Activated naive CD4-positive, alpha-beta T cell treated with anti-CD3 and anti-CD28 coated beads, Interleukin-2, amount 50 U/mL, for 24 hours (primary cell): ENCODE data around the gene MRPS6.

ENCODE experiments used
- H3K27ac Mint-ChIP-seq: one replicate; pipeline ENCODE4 v1.8.0; 2021; ENCODE audit warnings: mild to moderate bottlenecking, mixed read lengths
- H3K27me3 Mint-ChIP-seq: one replicate; pipeline ENCODE4 v1.8.0; 2021; ENCODE audit warnings: mixed read lengths
- H3K36me3 Mint-ChIP-seq: one replicate; pipeline ENCODE4 v1.8.0; 2021; ENCODE audit warnings: mixed read lengths
- H3K4me1 Mint-ChIP-seq: one replicate; pipeline ENCODE4 v1.8.0; 2021; ENCODE audit warnings: mixed read lengths
- H3K4me3 Mint-ChIP-seq: one replicate; pipeline ENCODE4 v1.8.0; 2021; ENCODE audit warnings: mild to moderate bottlenecking, mixed read lengths
- H3K9me3 Mint-ChIP-seq: one replicate; pipeline ENCODE4 v1.8.0; 2021; ENCODE audit warnings: mixed read lengths

MRPS6 gene

DNA sequence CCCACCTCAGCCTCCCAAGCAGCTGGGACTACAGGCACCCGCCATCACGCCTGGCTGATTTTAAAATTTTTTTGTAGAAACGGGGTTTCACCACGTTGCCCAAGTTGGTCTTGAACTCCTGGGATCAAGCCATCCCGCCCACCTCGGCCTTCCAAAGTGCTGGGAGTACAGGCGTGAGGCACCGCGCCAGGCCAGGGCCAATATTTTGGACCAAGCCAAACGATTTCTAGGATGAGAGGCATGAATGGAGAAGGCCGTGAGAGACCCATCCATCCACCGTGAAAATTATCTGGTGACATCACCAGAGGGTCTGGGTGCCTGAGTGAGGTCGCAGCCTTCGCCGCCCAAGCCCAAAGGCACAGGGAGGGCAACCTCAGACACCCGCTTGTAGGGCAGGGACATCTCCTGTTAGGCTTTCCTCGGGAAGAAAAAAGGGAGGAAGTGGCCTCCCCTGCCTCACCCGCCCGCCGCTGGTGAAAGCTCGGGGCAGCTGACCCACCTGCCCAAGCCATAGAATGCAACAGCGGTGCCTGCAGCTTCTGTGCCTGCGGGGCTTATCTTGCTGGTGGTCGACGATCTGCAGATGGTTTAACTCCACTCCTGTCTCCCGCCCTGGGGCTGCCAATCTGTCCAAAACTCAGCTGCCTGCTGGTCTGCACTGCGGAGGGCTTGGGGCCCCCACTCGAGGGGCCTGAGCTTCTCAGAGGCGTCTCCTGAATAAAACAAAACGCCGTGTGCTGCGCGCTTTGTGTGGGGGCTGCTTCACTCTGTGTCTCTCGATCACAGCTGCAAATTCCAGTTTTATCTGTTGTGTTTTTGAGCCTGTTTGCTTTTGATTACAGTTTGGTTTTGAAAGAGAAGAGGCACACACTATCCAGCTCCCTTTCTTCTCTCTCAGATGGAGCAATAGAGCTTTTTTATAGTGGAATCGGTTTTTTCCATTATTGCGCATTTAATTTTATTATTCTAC is 85.8 kb downstream of the MRPS6 start:
- H3K4me1 Mint-ChIP-seq = peaks cover 3% of the 10 kb centered on the region
- H3K36me3 Mint-ChIP-seq = peaks cover 20% of the 10 kb centered on the region
- no peak overlapping the region for H3K27ac Mint-ChIP-seq
- H3K4me3 Mint-ChIP-seq = no peak overlapping the region
- H3K9me3 Mint-ChIP-seq = peaks cover 5% of the 10 kb centered on the region
- no peaks in the 10 kb centered on the region for H3K27me3 Mint-ChIP-seq

GRCh38 chr21:34166468-34166867 is 93.1 kb downstream of the MRPS6 start:
- H3K27ac Mint-ChIP-seq = no peak overlapping the region
- no peaks in the 10 kb centered on the region for H3K4me1 Mint-ChIP-seq
- H3K27me3 Mint-ChIP-seq = no peaks in the 10 kb centered on the region
- no peak overlapping the region for H3K4me3 Mint-ChIP-seq
- H3K36me3 Mint-ChIP-seq = peaks cover 47% of the 10 kb centered on the region
- peaks cover 5% of the 10 kb centered on the region for H3K9me3 Mint-ChIP-seq

DNA sequence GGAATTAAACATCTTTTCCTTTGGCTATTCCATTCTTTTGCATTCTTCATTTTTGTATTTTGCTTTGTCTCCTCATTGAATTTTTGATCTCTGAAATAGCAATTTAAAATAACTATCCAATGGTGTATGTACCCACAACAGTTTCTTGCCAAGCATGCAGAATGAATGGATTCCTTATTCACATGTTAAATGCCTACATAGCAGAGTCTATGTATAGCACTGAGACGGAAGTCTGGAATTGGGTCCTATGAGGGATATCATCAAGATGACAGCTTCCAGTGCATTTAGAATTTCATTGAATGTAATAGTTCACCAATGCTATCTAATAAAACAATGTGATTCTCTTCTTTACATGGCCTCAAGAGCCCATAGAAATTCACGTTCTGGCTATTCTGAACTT is 97.5 kb downstream of the MRPS6 start:
- Mint-ChIP-seq H3K27me3 (no peaks in the 10 kb centered on the region), H3K36me3 (peaks cover 45% of the 10 kb centered on the region), H3K9me3 (peaks cover 23% of the 10 kb centered on the region), H3K4me3 (no peak overlapping the region), H3K4me1 (no peaks in the 10 kb centered on the region), H3K27ac (no peak overlapping the region)

DNA sequence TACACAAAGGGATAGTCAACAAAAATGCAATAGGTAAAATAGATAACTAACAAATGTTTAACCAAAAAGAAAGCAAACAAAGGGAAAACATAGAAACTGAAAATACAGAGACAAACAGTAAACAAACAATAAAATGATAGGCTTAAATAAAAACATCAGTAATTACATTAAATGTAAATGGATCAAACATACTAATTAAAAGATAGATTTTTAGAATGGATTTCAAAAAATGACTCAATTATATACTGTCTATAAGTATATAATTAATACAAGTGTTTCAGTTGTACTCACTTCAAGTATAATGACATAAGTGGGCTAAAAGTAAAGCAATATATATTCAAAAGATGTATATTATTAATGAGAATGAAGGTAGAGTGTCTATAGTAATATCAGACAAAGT is 101.1 kb downstream of the MRPS6 start:
- Mint-ChIP-seq H3K4me1 (no peaks in the 10 kb centered on the region), H3K27ac (no peak overlapping the region), H3K36me3 (peaks cover 28% of the 10 kb centered on the region), H3K27me3 (no peaks in the 10 kb centered on the region), H3K9me3 (peaks cover 23% of the 10 kb centered on the region), H3K4me3 (no peak overlapping the region)

DNA sequence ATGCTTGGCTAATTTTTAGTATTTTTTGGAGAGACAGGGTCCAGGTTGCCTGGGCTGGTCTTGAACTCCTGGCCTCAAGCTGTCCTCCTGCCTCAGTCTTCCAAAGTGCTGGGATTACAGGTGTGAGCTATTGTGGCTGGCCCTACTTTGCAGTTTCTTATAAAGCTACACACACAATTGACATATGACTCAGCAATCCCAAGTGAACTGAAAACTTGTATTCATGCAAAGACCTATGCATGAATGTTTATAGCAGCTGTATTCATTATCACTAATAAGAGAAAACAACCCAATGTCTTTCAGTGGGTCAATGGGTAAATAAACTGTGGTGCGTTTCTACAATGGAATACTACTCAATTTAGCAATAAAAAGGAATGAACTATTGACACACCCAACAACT is 103.1 kb downstream of the MRPS6 start:
- Mint-ChIP-seq H3K4me3 (no peak overlapping the region), H3K36me3 (peaks cover 18% of the 10 kb centered on the region), H3K4me1 (no peaks in the 10 kb centered on the region), H3K27me3 (no peaks in the 10 kb centered on the region), H3K9me3 (peaks cover 23% of the 10 kb centered on the region), H3K27ac (no peak overlapping the region)

DNA sequence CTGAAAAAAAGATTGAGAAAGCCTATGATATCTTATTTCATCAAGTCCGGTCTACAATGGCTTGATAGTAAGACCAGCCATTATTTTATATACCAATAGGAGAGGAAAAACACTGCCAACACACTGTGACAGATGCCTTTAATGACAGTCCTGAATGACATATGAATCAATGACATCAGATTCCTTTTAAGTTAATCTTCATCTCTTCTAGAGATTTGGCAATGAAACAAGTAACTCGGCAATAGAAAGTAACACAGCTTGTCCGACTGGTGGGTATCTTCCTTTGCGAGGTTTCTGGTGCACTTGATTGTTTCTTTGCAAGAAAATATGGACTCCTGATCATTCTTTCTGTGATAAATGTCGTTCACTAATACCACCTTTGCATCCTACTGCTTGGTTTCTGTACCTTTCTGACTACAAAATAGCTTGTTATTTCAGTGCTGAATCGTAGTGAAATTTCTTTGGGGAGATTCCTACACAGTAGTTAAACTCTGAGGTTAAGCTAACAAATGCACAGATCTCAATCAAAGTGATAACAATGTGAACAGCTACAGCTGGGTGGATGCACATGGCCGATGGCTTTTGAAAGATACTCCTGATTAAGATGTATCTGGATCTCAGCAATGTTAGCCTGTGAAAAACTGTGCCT is 104.7 kb downstream of the MRPS6 start:
- H3K36me3 Mint-ChIP-seq = peaks cover 10% of the 10 kb centered on the region
- no peaks in the 10 kb centered on the region for H3K4me1 Mint-ChIP-seq
- no peak overlapping the region for H3K27ac Mint-ChIP-seq
- no peaks in the 10 kb centered on the region for H3K27me3 Mint-ChIP-seq
- no peak overlapping the region for H3K4me3 Mint-ChIP-seq
- peaks cover 19% of the 10 kb centered on the region for H3K9me3 Mint-ChIP-seq

- no peak overlapping the region for H3K27ac Mint-ChIP-seq
- H3K9me3 Mint-ChIP-seq = peaks cover 11% of the 10 kb centered on the region
- no peaks in the 10 kb centered on the region for H3K4me1 Mint-ChIP-seq
- no peak overlapping the region for H3K4me3 Mint-ChIP-seq
- no peaks in the 10 kb centered on the region for H3K27me3 Mint-ChIP-seq
- H3K36me3 Mint-ChIP-seq = peaks cover 4% of the 10 kb centered on the region
Observed at GRCh38 chr21:34179204-34179935, 106.0 kb downstream of the MRPS6 start.

DNA sequence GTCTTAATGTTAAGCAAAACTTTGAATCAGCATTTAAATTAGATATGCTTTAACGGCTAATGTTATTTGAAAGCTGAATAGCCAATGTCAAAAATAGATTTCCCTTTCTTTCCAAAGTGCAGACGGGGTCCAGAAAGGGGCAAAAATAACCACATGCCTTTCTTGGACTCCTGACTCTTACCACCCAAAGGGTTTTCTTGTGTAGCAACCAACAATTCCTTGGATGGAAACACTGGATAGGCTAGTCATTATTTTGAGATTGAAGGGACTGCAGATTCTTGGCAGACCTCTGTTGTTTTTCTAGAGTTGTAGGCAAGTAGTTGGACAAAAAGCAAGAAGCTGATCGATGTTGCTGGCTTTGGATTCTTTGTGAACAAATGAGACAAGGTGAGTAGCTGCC is 107.0 kb downstream of the MRPS6 start:
- Mint-ChIP-seq H3K27me3 (no peaks in the 10 kb centered on the region), H3K27ac (no peak overlapping the region), H3K9me3 (peaks cover 2% of the 10 kb centered on the region), H3K36me3 (peaks cover 4% of the 10 kb centered on the region), H3K4me3 (no peak overlapping the region), H3K4me1 (no peaks in the 10 kb centered on the region)

DNA sequence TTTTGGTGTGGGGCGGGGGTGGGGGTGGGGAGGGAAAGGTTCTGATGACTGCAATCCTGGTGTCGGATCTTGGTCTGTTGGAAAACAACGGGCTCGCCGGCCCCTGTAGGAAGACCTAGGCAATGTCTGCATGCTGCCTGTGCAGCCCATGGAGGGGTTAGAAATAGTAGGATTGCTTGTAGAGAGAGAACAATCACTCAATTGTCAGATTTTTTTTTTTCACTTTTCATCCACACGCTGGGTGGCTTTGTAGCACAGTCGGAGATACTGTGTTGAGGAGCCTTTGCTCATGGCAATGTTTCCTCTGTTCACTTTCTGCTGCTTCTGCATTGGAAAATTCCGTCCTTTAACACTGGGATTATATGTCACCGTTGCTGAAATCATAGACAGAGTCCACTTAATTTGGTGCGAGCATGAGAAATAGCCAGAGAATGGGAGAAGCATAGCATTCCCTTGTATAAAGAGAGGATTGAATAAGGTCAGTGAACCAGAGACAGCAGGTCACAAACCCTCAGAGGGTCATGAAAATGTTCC is 107.5 kb downstream of the MRPS6 start:
- Mint-ChIP-seq H3K9me3 (no peaks in the 10 kb centered on the region), H3K36me3 (peaks cover 4% of the 10 kb centered on the region), H3K4me3 (no peak overlapping the region), H3K4me1 (no peaks in the 10 kb centered on the region), H3K27ac (no peak overlapping the region), H3K27me3 (no peaks in the 10 kb centered on the region)

- Mint-ChIP-seq H3K27ac (no peak overlapping the region), H3K9me3 (no peaks in the 10 kb centered on the region), H3K36me3 (peaks cover 4% of the 10 kb centered on the region), H3K27me3 (no peaks in the 10 kb centered on the region), H3K4me1 (no peaks in the 10 kb centered on the region), H3K4me3 (no peak overlapping the region)
Observed at GRCh38 chr21:34181431-34182039, 108.2 kb downstream of the MRPS6 start.

- H3K4me3 Mint-ChIP-seq = no peak overlapping the region
- H3K9me3 Mint-ChIP-seq = no peaks in the 10 kb centered on the region
- no peak overlapping the region for H3K27ac Mint-ChIP-seq
- H3K4me1 Mint-ChIP-seq = no peaks in the 10 kb centered on the region
- no peaks in the 10 kb centered on the region for H3K27me3 Mint-ChIP-seq
- peaks cover 4% of the 10 kb centered on the region for H3K36me3 Mint-ChIP-seq
Observed at GRCh38 chr21:34182436-34182835, 109.1 kb downstream of the MRPS6 start.

DNA sequence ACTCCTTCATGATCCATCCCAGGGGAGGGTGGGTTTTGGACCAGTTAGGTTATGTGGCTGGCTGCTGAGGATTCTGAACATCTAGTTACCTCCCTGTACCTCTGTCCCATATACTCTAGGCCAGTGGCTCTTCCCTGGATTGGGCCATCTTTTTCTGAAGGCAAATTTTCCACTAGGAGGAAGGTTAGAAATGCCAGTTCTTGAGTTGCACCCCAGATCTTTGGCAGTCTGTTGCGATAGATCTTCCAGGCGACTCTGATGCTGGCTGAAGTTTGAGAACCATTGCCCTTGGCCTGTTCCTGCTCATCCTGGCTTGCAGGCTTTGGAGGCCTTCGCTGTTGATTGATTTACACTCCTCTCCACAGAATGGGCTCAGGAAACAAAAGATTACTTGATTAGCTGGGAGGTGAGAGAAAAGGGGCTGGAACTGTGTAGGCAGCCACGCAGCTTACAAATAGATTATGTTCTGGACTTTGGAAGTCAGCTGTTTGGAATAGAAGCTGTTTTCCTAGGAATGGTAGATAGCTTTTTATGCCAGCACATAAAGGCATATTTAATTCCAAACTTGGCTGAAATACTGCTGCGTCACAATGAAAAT is 110.1 kb downstream of the MRPS6 start:
- no peak overlapping the region for H3K27ac Mint-ChIP-seq
- H3K9me3 Mint-ChIP-seq = no peaks in the 10 kb centered on the region
- no peaks in the 10 kb centered on the region for H3K27me3 Mint-ChIP-seq
- H3K36me3 Mint-ChIP-seq = peaks cover 4% of the 10 kb centered on the region
- no peaks in the 10 kb centered on the region for H3K4me1 Mint-ChIP-seq
- H3K4me3 Mint-ChIP-seq = no peak overlapping the region

DNA sequence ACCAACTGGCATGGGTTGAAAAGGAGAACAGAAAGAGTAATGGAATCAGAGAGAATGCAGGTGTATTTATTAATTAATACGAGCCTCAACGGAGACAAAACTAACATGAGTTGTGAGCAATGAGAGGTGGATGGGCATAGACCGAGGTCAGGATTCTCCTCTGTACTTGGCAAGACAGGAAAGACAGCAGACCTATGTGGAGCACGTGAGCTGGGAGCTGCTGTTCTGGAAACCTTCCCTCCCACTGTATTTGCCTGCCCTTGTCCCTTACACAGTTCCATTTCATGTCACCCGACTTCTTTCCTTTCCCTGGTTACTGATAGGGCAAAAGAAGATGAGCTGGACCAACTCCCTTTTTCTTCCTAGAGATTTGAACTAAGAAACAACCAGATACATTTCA is 110.9 kb downstream of the MRPS6 start:
- Mint-ChIP-seq H3K36me3 (peaks cover 2% of the 10 kb centered on the region), H3K9me3 (no peaks in the 10 kb centered on the region), H3K27me3 (no peaks in the 10 kb centered on the region), H3K27ac (no peak overlapping the region), H3K4me3 (no peak overlapping the region), H3K4me1 (no peaks in the 10 kb centered on the region)

DNA sequence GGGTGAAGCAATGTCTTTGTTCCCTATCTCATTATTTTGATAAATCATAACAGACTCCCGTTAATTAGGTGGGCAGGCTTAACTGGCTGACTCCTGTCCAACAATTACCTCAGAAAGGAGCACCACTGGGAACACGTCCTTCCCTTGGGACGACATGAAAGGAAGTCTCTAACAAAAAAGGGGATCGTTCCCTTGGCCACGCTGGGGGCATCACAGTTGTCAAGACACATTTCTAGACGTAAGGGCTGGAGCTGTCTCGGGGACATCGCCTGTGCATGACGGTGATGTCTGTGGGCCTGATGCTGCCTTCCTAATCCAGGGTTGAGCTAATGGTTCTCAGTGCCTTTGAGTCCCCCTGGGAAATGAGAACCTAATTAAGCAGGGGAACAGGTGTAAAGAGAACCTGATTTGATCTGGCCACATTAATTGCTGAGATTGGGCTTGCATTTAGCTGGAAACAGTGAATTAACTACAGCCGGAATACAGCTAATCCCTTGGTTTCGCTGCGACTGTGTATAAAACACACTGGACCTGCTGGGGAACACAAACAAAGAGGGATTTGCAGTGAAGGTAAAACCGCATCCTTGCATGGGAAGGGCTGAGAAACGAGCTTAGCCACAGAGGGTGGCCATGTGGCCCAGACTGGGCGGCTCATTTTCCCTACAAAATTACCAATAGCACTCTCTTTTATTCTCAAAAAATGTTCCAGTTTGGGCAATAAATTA is 111.8 kb downstream of the MRPS6 start:
- peaks cover 4% of the 10 kb centered on the region for H3K4me1 Mint-ChIP-seq

More for the DNA sequence above, 111.8 kb downstream of the MRPS6 start:
- no peak overlapping the region for H3K27ac Mint-ChIP-seq
- no peaks in the 10 kb centered on the region for H3K9me3 Mint-ChIP-seq
- H3K27me3 Mint-ChIP-seq = no peaks in the 10 kb centered on the region
- H3K4me3 Mint-ChIP-seq = no peak overlapping the region
- peaks cover 2% of the 10 kb centered on the region for H3K36me3 Mint-ChIP-seq
